Smooth muscle cell (in vitro differentiated cells): ENCODE results near the gene MPC1. TPM values are rescaled to one million over a fixed set of nuclear protein-coding genes. Genes with fewer than 3 reads are reported as not detected.

Source experiments
- DNase-seq: peaks from one replicate; lab custom pipeline; 2025; ENCODE audit not compliant: unreplicated experiment; lab: John Stamatoyannopoulos, UW
- H2AFZ ChIP-seq: fragments of 200-600 bp; sonication (generic); 2 replicates; pipeline ENCODE4 v1.6.0; 2016; ENCODE audit warnings: antibody characterized with exemption, low read depth, mild to moderate bottlenecking
- H3F3A ChIP-seq: fragments of 200-600 bp; sonication (generic); 2 replicates; pipeline ENCODE4 v1.6.0; 2017; ENCODE audit warnings: antibody characterized with exemption, low read depth
- H3K27ac ChIP-seq: fragments of 200-600 bp; sonication (generic); 2 replicates; pipeline ENCODE4 v1.5.1; 2016; ENCODE audit warnings: low read depth, mild to moderate bottlenecking
- H3K27me3 ChIP-seq: fragments of 200-600 bp; sonication (generic); 2 replicates; pipeline ENCODE4 v1.6.1; 2016; ENCODE audit warnings: low read depth, mild to moderate bottlenecking
- H3K36me3 ChIP-seq: fragments of 200-600 bp; sonication (generic); 2 replicates; pipeline ENCODE4 v1.5.1; 2016; ENCODE audit warnings: low read depth
- H3K4me1 ChIP-seq: fragments of 200-600 bp; sonication (generic); 2 replicates; pipeline ENCODE4 v1.5.1; 2016; ENCODE audit warnings: low read depth
- H3K4me2 ChIP-seq: fragments of 200-600 bp; sonication (generic); 2 replicates; pipeline ENCODE4 v1.6.0; 2016; ENCODE audit warnings: mild to moderate bottlenecking
- H3K4me3 ChIP-seq: fragments of 200-600 bp; sonication (generic); 2 replicates; pipeline ENCODE4 v1.5.1; 2016; ENCODE audit warnings: mild to moderate bottlenecking
- H3K79me2 ChIP-seq: fragments of 200-600 bp; sonication (generic); 2 replicates; pipeline ENCODE4 v1.6.0; 2016; ENCODE audit warnings: low read depth, mild to moderate bottlenecking
- H3K9ac ChIP-seq: fragments of 200-600 bp; sonication (generic); 2 replicates; pipeline ENCODE4 v1.6.0; 2016; ENCODE audit warnings: low read depth
- H3K9me3 ChIP-seq: fragments of 200-600 bp; sonication (generic); replicated peaks from 2 replicates; pipeline ENCODE4 v1.5.1; 2016; ENCODE audit warnings: low read depth
- H4K20me1 ChIP-seq: fragments of 200-600 bp; sonication (generic); 2 replicates; pipeline ENCODE4 v1.6.0; 2016; ENCODE audit warnings: low read depth
- CTCF ChIP-seq: fragments of 200-600 bp; sonication (generic); IDR thresholded peaks from 2 replicates; pipeline ENCODE4 v1.5.1; 2017; ENCODE audit warnings: borderline replicate concordance, mild to moderate bottlenecking, antibody characterized with exemption; ENCODE audit not compliant: insufficient read depth, poor library complexity, severe bottlenecking
- WGBS: methylation state at CpG from one replicate; pipeline ENCODE4 v1.1.7; 2016; ENCODE audit warnings: low lambda C conversion rate; 5-methylcytosine and 5-hydroxymethylcytosine counted together
- polyA plus RNA-seq: library from polyadenylated mRNA; unstranded; fragments of >200 nt; fragmentation: Nextera tagmentation; extraction: Ambion mirVana; gene quantifications from 2 replicates; pipeline ENCODE4 v1.2.1, GENCODE V29; 2016
- total RNA-seq: library from RNA; depleted of rRNA; stranded (reverse); fragments of >200 nt; gene quantifications from 2 replicates; pipeline ENCODE4 v1.2.3, GENCODE V29; 2014

The MPC1 gene
- total and polyA plus RNA-seq, 2 experiments from 2014 or later: 49.0 to 57.4 TPM

GRCh38 chr6:166335378-166336302 is 47.1 kb downstream of the MPC1 start:
- H3K9me3 ChIP-seq: no peaks in the 10 kb centered on the region
- H3K4me3 ChIP-seq: no peak overlapping the region
- H3K27ac ChIP-seq: no peak overlapping the region
- no peak for TF ChIP-seq CTCF
- H2AFZ ChIP-seq: no peak overlapping the region
- no peak overlapping the region for H3K9ac ChIP-seq
- no peaks in the 10 kb centered on the region for H3F3A ChIP-seq
- H3K79me2 ChIP-seq: peaks cover 80% of the 10 kb centered on the region
- no peak for DNase-seq
- 99% methylated on average over 11 of the region's 11 CpGs for WGBS
- H3K4me1 ChIP-seq: peaks cover 9% of the 10 kb centered on the region
- H3K36me3 ChIP-seq: no peaks in the 10 kb centered on the region
- no peaks in the 10 kb centered on the region for H3K27me3 ChIP-seq
- H4K20me1 ChIP-seq: peaks cover 100% of the 10 kb centered on the region
- H3K4me2 ChIP-seq: no peak overlapping the region

- no peaks in the 10 kb centered on the region for H3K9me3 ChIP-seq
- H3K4me1 ChIP-seq: peaks cover 13% of the 10 kb centered on the region
- 99% methylated on average over 8 of the region's 8 CpGs for WGBS
- TF ChIP-seq CTCF: no peak
- H3K4me3 ChIP-seq: no peak overlapping the region
- H3F3A ChIP-seq: no peaks in the 10 kb centered on the region
- peaks cover 100% of the 10 kb centered on the region for H4K20me1 ChIP-seq
- H3K4me2 ChIP-seq: no peak overlapping the region
- no peak overlapping the region for H2AFZ ChIP-seq
- DNase-seq: no peak
- H3K27ac ChIP-seq: no peak overlapping the region
- H3K27me3 ChIP-seq: no peaks in the 10 kb centered on the region
- no peak overlapping the region for H3K9ac ChIP-seq
- no peaks in the 10 kb centered on the region for H3K36me3 ChIP-seq
- peaks cover 80% of the 10 kb centered on the region for H3K79me2 ChIP-seq
Measured at GRCh38 chr6:166334878-166335277, 47.9 kb downstream of the MPC1 start.

GRCh38 chr6:166333172-166333995 is 49.4 kb downstream of the MPC1 start:
- Histone ChIP-seq H3K4me2 (no peak overlapping the region), H3K4me3 (no peak overlapping the region), H3K36me3 (no peaks in the 10 kb centered on the region), H3F3A (no peaks in the 10 kb centered on the region), H3K27ac (no peak overlapping the region), H4K20me1 (peaks cover 100% of the 10 kb centered on the region), H3K27me3 (no peaks in the 10 kb centered on the region), H3K4me1 (peaks cover 13% of the 10 kb centered on the region), H3K79me2 (peaks cover 72% of the 10 kb centered on the region), H3K9ac (no peak overlapping the region), H2AFZ (no peak overlapping the region), H3K9me3 (no peaks in the 10 kb centered on the region)
- TF ChIP-seq CTCF: no peak
- WGBS: 90% methylated on average over 23 of the region's 23 CpGs
- no peak for DNase-seq
